ENCODE results near the gene CTDSPL.
A peak's percentile ranks its signal among the peaks of the same experiment; 100 is the strongest.

CTDSPL gene

DNA sequence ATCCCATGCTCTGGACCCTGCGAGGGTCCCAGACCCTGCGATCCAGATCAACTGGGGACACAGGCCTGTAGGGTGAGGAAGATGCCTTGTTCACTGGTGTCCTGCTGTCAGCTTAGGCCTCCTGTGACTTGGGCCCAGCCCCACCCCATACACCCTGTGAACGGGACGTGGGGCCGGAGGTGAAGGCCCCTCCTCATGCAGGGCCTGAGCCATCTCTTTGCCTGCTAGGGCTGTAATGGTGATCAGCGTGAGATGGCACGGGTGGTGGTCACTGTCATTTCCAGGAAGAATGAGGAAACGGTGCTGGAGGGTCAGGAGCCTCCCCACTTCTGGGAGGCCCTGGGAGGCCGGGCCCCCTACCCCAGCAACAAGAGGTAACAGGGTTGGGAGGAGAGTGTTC is 141.3 kb downstream of the CTDSPL start:
- no peak for DNase-seq (ENCODE audit: low read depth)

DNA sequence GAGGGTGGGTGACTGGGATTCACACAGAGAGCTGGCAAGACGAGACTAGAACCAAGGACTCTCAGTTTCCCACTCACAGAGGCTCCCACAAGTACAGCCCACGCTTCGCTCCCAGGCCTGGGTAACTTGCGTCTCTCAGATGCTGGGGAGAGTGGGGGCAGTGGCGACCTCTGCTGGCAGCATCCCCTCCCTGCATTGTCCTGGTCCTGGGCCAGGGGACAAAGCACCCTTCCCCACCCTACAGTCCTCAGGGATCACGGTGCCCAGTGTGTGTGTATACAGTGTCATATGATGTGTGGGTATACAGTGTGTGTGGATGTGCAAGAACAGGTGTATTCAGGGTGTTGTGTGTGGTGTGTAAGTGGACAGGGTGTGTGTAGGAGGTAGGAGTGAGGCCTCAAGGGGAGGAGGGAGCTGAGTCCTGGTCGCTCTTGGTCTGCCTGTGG is 141.7 kb downstream of the CTDSPL start:
- peak; percentile 36 for DNase-seq (ENCODE audit: low read depth)

- DNase-seq (ENCODE audit: low read depth), result no peak
These were observed 142.2 kb downstream of the CTDSPL start for GRCh38 chr3:38003817-38004414.

DNA sequence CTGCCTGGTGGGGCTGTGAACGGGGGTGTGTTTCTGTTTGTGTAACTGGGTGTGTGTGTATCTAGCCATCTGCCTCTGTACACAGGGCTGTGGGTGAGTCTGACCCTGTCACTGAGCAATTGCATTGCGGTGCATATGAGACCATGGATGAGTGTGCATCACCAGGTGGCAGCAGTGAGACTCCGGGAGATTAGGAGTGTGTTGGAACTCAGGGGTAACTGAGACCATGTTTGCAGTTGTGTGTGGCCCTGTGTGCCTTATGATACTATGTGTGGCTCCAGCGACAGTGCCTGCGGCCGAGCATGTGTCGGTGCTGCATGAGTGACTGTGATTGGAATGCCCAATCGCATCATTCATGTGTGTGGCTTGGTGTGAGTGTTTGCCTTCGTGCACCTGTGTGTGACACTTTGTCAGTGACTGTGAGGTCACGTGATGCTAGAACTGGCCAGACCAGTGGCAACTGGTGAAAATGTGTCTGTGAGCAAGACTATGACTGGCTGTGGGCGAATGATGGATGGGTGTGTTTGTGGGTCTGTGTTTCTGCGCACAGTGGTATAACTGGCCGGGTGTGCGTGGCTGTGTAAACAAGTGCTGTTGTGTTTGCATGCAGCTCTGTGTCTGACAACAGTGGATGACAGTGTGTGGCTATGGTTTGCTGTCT is 142.9 kb downstream of the CTDSPL start:
- DNase-seq (ENCODE audit: low read depth), result peak; percentile 54

DNA sequence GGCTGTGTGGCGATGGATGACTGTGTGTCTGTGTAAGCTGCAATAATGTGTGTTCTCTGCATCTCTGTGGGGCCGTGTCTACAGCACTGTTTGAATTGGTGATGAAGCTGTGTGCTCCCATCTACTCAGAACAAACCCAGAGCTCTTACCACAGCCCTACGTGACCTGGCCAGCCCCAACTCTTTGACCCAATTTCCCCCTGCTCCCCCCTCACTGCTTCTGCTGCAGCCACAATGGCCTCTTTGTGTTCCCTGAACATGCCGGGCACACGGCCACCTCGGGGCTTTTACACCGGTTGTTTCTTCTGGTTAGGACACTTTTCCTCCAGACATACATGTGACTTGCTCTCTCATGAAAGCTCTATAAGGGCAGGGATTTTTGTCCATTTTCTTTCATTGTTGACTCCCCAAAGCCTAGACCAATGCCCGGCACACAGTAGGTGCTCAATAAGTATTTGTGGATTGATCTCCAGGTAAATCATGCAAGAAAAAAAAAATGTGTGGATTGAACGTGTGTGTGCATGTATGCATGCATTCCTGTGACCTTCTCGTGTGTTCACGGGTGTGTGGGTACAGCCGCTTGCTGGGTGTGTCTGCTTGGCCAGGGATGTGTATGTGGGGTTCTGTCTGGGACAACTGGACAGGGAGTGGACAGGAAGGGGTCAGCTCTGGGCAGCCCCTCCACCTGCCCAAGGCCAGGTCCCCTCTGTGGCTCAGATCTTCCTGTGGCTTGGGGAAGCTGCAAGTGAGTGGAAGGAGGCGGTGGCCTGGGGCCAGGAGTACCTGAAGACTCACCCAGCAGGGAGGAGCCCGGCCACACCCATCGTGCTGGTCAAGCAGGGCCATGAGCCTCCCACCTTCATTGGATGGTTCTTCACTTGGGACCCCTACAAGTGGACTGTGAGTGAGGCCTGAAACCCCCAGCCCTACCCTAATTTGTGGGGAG is 143.7 kb downstream of the CTDSPL start:
- no peak for DNase-seq (ENCODE audit: low read depth)

- no peak for DNase-seq (ENCODE audit: low read depth)
These were observed 144.4 kb downstream of the CTDSPL start for GRCh38 chr3:38006031-38006430.

- no peak for DNase-seq (ENCODE audit: low read depth)
These were observed 144.8 kb downstream of the CTDSPL start for GRCh38 chr3:38006445-38006995.

- DNase-seq (ENCODE audit: low read depth), result no peak
These were observed 146.0 kb downstream of the CTDSPL start for GRCh38 chr3:38007754-38008090.

GRCh38 chr3:38008191-38008701 is 146.6 kb downstream of the CTDSPL start:
- DNase-seq (ENCODE audit: low read depth), result no peak

- no peak for DNase-seq (ENCODE audit: low read depth)
These were observed 147.4 kb downstream of the CTDSPL start for GRCh38 chr3:38008971-38009580.

DNA sequence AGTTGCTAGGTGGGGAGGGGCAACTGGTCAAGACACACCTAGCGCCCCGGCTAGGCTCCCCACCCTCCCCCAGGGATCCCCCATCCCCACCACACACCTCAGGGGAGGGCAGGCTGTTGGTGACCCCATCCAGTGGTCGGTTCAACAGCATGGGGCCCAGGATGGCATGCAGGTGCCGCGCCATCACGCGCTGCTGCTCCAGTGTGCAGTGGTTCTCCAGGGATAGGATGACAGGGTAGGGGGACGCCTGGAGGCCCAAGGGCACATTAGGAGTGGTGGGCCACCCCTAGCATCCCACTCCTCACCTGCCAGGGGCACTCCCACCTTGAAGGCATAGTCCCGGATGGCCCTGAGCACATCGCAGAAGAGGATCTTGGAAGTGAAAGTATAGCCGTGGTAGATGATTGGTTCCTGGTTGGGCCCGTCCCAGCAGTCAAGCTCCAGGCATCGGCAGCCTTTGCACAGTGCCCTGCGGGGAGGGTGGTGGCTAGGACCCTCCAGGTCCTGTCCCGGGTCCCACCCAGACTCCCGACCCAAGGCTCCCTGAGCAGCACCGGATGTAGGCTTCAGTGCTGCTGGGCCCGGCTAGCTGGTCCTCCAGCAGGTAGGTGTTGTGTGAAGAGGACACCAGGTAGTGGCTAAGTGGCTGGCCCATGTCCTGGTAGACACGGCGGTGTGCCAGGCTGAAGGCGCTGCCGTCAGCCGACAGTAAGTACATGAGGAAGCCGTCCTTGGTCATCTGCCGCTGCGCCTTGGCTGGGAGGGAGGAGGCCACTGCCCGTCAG is 148.3 kb downstream of the CTDSPL start:
- DNase-seq (ENCODE audit: low read depth), result no peak

DNA sequence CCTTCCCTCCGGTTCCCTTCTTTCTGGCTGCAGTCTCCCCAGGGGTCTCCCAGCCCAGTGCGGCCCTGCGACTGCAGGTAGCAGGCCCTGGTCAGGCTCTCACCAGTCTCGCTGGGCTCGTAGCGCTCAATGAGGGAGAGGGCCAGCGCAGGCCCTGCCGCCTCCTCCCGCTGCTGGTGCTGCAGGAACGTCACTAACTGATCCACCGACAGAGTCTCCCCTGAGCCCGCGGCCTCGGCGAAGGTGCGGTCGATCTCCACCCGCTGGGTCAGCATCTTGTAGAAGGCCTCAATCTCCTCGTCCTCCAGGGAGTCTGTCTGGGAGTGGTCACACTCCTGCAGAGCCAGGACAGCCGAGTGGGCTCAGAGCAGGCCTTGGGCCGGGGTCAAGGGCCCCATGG is 149.4 kb downstream of the CTDSPL start:
- DNase-seq (ENCODE audit: low read depth), result no peak

DNA sequence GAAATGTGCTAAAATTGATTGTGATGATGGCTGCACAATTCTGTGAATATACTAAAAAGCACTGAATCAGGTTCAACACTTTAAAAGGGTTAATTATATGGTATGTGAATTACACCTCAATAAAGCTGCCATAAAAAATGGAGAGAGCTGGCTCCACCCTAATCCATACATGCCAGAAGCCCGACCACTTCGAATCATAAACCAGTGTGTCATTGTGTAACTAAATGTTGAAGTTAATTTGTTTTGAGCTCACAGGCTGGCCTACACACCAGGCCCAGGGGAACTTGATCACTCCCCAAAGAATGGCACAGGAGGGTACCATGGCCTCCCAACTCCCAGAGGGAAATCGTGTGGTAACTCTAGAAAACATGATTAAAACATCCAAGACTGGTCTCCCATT is 153.8 kb downstream of the CTDSPL start:
- DNase-seq (ENCODE audit: low read depth), result no peak

- DNase-seq (ENCODE audit: low read depth), result no peak
These were observed 154.3 kb downstream of the CTDSPL start for GRCh38 chr3:38015984-38016383.

DNA sequence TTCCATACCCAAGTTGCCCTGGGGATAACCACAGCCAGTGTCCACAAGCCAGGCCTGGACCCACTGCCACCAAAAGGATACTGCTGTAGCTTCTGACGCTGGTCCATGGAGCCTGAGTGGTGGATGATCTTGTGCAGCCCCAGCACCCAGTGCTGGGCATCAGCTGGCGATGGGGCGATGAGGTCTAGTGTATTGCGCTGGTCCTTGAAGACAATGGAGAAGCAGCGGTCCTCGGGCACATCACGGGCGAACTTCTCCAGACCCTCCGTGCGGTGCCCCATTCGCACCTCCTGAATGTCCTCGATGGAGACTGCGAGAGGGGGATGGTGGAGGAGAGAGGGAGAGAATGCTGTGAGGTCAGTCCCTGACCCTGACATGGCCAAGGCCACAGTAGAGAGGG is 154.7 kb downstream of the CTDSPL start:
- no peak for DNase-seq (ENCODE audit: low read depth)

GRCh38 chr3:38016847-38017444 is 155.3 kb downstream of the CTDSPL start:
- no peak for DNase-seq (ENCODE audit: low read depth)

- DNase-seq (ENCODE audit: low read depth), result no peak
These were observed 156.0 kb downstream of the CTDSPL start for GRCh38 chr3:38017445-38018295.

DNA sequence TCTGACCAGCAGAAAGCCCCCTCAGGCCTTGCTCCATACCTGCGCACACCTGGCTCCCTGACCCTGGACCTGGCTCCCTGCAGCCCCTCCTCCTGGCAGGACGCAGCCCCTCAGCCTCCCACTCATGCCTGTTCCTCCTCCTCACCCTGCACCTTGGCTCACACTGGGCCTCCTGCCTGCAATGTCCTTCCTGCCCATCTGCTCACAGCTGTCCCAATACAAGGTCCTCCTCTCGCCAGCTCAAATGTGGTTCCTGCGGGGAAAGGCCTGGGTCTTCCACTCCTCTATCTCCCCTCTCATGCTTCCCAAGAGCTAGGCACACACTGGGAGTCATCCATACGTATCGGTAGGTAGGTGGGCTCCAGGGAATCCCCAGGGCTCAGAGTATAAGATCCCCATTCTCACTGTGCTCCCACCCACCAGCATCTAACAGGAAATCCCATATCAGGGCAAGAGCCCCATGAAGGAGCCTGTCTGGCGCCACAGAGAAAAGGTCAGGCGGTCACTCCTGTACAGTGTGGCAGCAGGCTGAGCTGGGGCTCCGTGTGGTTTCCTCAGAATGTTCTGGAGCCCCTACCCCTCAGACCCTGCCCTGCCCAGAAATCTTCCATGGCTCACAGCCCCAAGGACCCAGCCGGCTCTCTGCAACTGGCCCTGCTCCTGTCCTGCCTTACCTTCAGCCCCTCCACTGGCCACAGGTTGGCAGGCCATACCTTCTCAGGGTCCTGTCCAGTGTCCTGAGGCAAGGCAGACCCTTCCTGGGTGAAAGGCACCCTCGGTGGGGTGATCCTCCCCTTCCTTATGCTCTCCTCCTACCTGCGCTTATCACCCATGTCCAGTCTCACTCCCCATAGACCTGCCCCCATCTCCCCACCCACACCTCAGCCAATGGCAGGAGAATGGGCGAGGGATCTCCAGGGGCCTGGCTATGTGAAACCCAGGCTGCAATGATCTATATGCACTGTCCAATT is 156.9 kb downstream of the CTDSPL start:
- DNase-seq (ENCODE audit: low read depth), result no peak
